22Rv1 (cell line): Measurements from ENCODE around the gene CTNNBIP1.

Experiments
- ZFX ChIP-seq: fragments of 450-650 bp; IDR thresholded peaks from 2 replicates; pipeline ENCODE4 v1.6.1; 2017; ENCODE audit warnings: antibody characterized with exemption, borderline replicate concordance
- TF ChIP-seq, protein P1 (sequence below): fragments of 450-650 bp; IDR thresholded peaks from 2 replicates; pipeline ENCODE4 v1.5.1; 2017; ENCODE audit warnings: mild to moderate bottlenecking

DNA sequence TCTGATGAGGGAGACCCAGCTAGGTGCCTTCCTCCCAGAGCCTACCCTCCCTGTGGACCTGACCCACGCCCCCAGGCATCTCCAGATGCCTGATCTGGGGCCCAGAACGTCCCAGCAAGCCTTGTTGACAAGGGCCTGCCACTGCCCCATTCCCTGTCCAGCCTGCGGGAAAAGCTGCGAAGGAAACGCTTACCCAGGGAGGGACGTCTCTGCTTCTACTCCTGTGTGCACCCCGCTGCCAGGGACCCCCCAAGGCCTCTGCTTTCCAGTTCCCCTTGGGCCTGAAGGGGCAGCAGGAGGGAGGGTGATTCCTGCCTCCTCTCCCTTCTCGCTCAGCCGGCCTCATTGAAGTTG lies 74.7 kb downstream of the CTNNBIP1 start:
- TF ChIP-seq, protein P1, sequence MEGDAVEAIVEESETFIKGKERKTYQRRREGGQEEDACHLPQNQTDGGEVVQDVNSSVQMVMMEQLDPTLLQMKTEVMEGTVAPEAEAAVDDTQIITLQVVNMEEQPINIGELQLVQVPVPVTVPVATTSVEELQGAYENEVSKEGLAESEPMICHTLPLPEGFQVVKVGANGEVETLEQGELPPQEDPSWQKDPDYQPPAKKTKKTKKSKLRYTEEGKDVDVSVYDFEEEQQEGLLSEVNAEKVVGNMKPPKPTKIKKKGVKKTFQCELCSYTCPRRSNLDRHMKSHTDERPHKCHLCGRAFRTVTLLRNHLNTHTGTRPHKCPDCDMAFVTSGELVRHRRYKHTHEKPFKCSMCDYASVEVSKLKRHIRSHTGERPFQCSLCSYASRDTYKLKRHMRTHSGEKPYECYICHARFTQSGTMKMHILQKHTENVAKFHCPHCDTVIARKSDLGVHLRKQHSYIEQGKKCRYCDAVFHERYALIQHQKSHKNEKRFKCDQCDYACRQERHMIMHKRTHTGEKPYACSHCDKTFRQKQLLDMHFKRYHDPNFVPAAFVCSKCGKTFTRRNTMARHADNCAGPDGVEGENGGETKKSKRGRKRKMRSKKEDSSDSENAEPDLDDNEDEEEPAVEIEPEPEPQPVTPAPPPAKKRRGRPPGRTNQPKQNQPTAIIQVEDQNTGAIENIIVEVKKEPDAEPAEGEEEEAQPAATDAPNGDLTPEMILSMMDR, result no peak
- no peak for TF ChIP-seq ZFX
